ENCODE results near the gene PCED1B.

GRCh38 chr12:47080725-47081502 is 1.5 kb downstream of the PCED1B start:
- no peak for TF ChIP-seq CTCF (IDR thresholded peaks at IDR 0.05)
- TF ChIP-seq POLR2A (IDR thresholded peaks at IDR 0.05), result peak in 1 of 2 donors; percentile 28
- TF ChIP-seq POLR2AphosphoS5 (IDR thresholded peaks at IDR 0.05; ENCODE audit: insufficient read depth in 1 of 2, low read depth in 1 of 2), result peak in 1 of 2 donors; percentile 43
